Measurements from ENCODE around the gene PTPRA. TPM values are rescaled to one million over a fixed set of nuclear protein-coding genes. Genes with fewer than 3 reads are reported as not detected.

Gene PTPRA
- total and polyA plus RNA-seq, 12 donors, result 8.9 to 37.3 (median 28.5) TPM

- intact Hi-C loops (cut with DNase I), result no loop called here
- TF ChIP-seq CTCF (IDR thresholded peaks at IDR 0.05), result no peak
- no peaks in the 10 kb centered on the region for H3K4me1 ChIP-seq
- H3K36me3 ChIP-seq, result peaks cover 0 to 35% (median 0%) of the 10 kb centered on the region in 9 donors
- DNase-seq (no peak), ATAC-seq (no peak)
- 96 to 97% methylated on average over 3 of the region's 3 CpGs for WGBS, 2 donors
- no peaks in the 10 kb centered on the region for H3K9me3 ChIP-seq
- H3K27me3 ChIP-seq, result no peaks in the 10 kb centered on the region
- no peak overlapping the region for H3K4me3 ChIP-seq
- no peak overlapping the region for H3K27ac ChIP-seq
Observed at GRCh38 chr20:2973574-2973973, 100.3 kb downstream of the PTPRA start.

- Histone ChIP-seq H3K9me3 (no peaks in the 10 kb centered on the region), H3K27ac (no peak overlapping the region), H3K36me3 (peaks cover 0 to 20% (median 0%) of the 10 kb centered on the region in 9 donors), H3K27me3 (no peaks in the 10 kb centered on the region), H3K4me3 (no peak overlapping the region), H3K4me1 (peaks cover 0 to 9% (median 0%) of the 10 kb centered on the region in 9 donors)
- no peak for ATAC-seq
- no peak for TF ChIP-seq CTCF (IDR thresholded peaks at IDR 0.05)
- no peak for DNase-seq
- WGBS, 2 donors, result 83% methylated on average over 4 of the region's 4 CpGs
- intact Hi-C loops (cut with DNase I), result no loop called here
Observed at GRCh38 chr20:2978519-2978918, 105.2 kb downstream of the PTPRA start.

GRCh38 chr20:2981646-2982045 is 108.4 kb downstream of the PTPRA start:
- Histone ChIP-seq H3K4me1 (peaks cover 0 to 40% (median 9%) of the 10 kb centered on the region in 9 donors), H3K4me3 (no peak overlapping the region), H3K27me3 (no peaks in the 10 kb centered on the region), H3K36me3 (peaks cover 0 to 18% (median 0%) of the 10 kb centered on the region in 9 donors), H3K27ac (no peak overlapping the region), H3K9me3 (no peaks in the 10 kb centered on the region)
- WGBS, 2 donors, result 91 to 94% methylated on average over 3 of the region's 3 CpGs
- no peak for TF ChIP-seq CTCF (IDR thresholded peaks at IDR 0.05)
- no peak for ATAC-seq
- intact Hi-C loops (cut with DNase I), result loop anchor here in 2 of 10 donors (10.0 kb wide), 2 partner anchors 107 to 217 kb away; partner anchors contain the start of gene PTPRA (in 1 of the 2)
- no peak for DNase-seq

- intact Hi-C loops (cut with DNase I), result loop anchor here in 2 of 10 donors (10.0 kb wide), 2 partner anchors 109 to 219 kb away; partner anchors contain the start of gene PTPRA (in 1 of the 2)
- ATAC-seq (no peak), DNase-seq (no peak)
- no peak overlapping the region for H3K4me3 ChIP-seq
- peaks cover 0 to 57% (median 9%) of the 10 kb centered on the region in 9 donors for H3K4me1 ChIP-seq
- H3K27me3 ChIP-seq, result no peaks in the 10 kb centered on the region
- no peak overlapping the region for H3K27ac ChIP-seq
- H3K9me3 ChIP-seq, result no peaks in the 10 kb centered on the region
- peaks cover 0 to 35% (median 10%) of the 10 kb centered on the region in 9 donors for H3K36me3 ChIP-seq
- no peak for TF ChIP-seq CTCF (IDR thresholded peaks at IDR 0.05)
Observed at GRCh38 chr20:2983508-2983907, 110.2 kb downstream of the PTPRA start.
